ENCODE results near the gene FIS1. TPM values are rescaled to one million over a fixed set of nuclear protein-coding genes. Genes with fewer than 3 reads are reported as not detected.
"Not testable (repeated sequence)": the region's sequence is repeated elsewhere in the genome, so short reads cannot be mapped to it uniquely, and the experiment has no call there.

Gene FIS1
- 100 to 1,000 TPM in 2 of 3 donors, 10 to 100 TPM in 1; 99.9 to 119 (median 105) TPM for total RNA-seq
- total RNA-seq (2013) = 84.1 TPM

- H3K9me3 Mint-ChIP-seq = no peaks in the 10 kb centered on the region
- no peaks in the 10 kb centered on the region for H3K27me3 Mint-ChIP-seq (ENCODE audit: low read depth in 2 of 2)
- DNase-seq (peak; percentile 94 to 96), ATAC-seq (peak; percentile 92 to 98 (median 93))
- WGBS (ENCODE audit: insufficient coverage) = under 1% methylated on average over 45 of the region's 45 CpGs
- Histone ChIP-seq H3K36me3 (ENCODE audit: control insufficient read depth, insufficient read depth, low read length) (peaks cover 14% of the 10 kb centered on the region), H3K4me1 (ENCODE audit: control insufficient read depth, insufficient read depth, low read length) (peaks cover 21% of the 10 kb centered on the region), H3K9me3 (ENCODE audit: control insufficient read depth, insufficient read depth, low read length) (no peaks in the 10 kb centered on the region), H3K27ac (ENCODE audit: low read length) (peak within 1 kb of the TSS; percentile 89), H3K27me3 (ENCODE audit: control insufficient read depth, insufficient read depth, low read length) (no peaks in the 10 kb centered on the region), H3K4me3 (ENCODE audit: low read length) (peak within 1 kb of the TSS; percentile 83)
- H3K27ac Mint-ChIP-seq = peak within 1 kb of the TSS; percentile 95 to 99
- no peaks in the 10 kb centered on the region for H3K36me3 Mint-ChIP-seq
- H3K4me1 Mint-ChIP-seq = peaks cover 22 to 33% of the 10 kb centered on the region in 2 donors
- intact Hi-C loops (cut with micrococcal nuclease) = loop anchor here (1.0 to 2.0 kb wide), 4 partner anchors 8 to 100 kb away; partner anchors contain the start of genes IFT22 and PLOD3
- H3K4me3 Mint-ChIP-seq = peak within 1 kb of the TSS; percentile 98
- peak; percentile 55 for TF ChIP-seq CTCF (IDR thresholded peaks at IDR 0.05)
Measured at GRCh38 chr7:101244375-101245146, at the start of gene FIS1. Gene FIS1, minus strand, starts transcription at chr7:101245081. Its CDS starts 77 bp downstream, at chr7:101245004.

GRCh38 chr7:101294039-101294831 lies 49.4 kb upstream of the FIS1 start:
- ATAC-seq (no peak), DNase-seq (no peak)
- no peak overlapping the region for H3K27ac ChIP-seq (ENCODE audit: low read length)
- no peaks in the 10 kb centered on the region for H3K9me3 ChIP-seq (ENCODE audit: control insufficient read depth, insufficient read depth, low read length)
- H3K27me3 ChIP-seq (ENCODE audit: control insufficient read depth, insufficient read depth, low read length) = peaks cover 14% of the 10 kb centered on the region
- no peaks in the 10 kb centered on the region for H3K36me3 Mint-ChIP-seq
- no peak overlapping the region for H3K27ac Mint-ChIP-seq
- no peak overlapping the region for H3K4me3 ChIP-seq (ENCODE audit: low read length)
- H3K4me1 Mint-ChIP-seq = peaks cover 8 to 13% of the 10 kb centered on the region in 2 donors
- no peak overlapping the region for H3K4me3 Mint-ChIP-seq
- H3K9me3 Mint-ChIP-seq = no peaks in the 10 kb centered on the region
- H3K36me3 ChIP-seq (ENCODE audit: control insufficient read depth, insufficient read depth, low read length) = no peaks in the 10 kb centered on the region
- intact Hi-C loops (cut with micrococcal nuclease) = no loop called here
- H3K4me1 ChIP-seq (ENCODE audit: control insufficient read depth, insufficient read depth, low read length) = peaks cover 9% of the 10 kb centered on the region
- peaks cover 31 to 33% of the 10 kb centered on the region in 2 donors for H3K27me3 Mint-ChIP-seq (ENCODE audit: low read depth in 2 of 2)
- TF ChIP-seq CTCF (IDR thresholded peaks at IDR 0.05) = no peak
- WGBS (ENCODE audit: insufficient coverage) = 60% methylated on average over 11 of the region's 12 CpGs

- H3K4me3 Mint-ChIP-seq; H3K9me3 ChIP-seq (ENCODE audit: control insufficient read depth, insufficient read depth, low read length); ATAC-seq; H3K4me3 ChIP-seq (ENCODE audit: low read length); H3K36me3 ChIP-seq (ENCODE audit: control insufficient read depth, insufficient read depth, low read length); H3K27ac Mint-ChIP-seq; intact Hi-C loops (cut with micrococcal nuclease); H3K36me3 Mint-ChIP-seq; DNase-seq; H3K27ac ChIP-seq (ENCODE audit: low read length); H3K9me3 Mint-ChIP-seq; H3K4me1 ChIP-seq (ENCODE audit: control insufficient read depth, insufficient read depth, low read length): not testable (repeated sequence)
- peaks cover 8 to 13% of the 10 kb centered on the region in 2 donors for H3K4me1 Mint-ChIP-seq
- peaks cover 13% of the 10 kb centered on the region for H3K27me3 ChIP-seq (ENCODE audit: control insufficient read depth, insufficient read depth, low read length)
- H3K27me3 Mint-ChIP-seq (ENCODE audit: low read depth in 2 of 2) = peaks cover 30 to 31% of the 10 kb centered on the region in 2 donors
- 60% methylated on average over 13 of the region's 16 CpGs for WGBS (ENCODE audit: insufficient coverage)
Measured at GRCh38 chr7:101293069-101294021, 48.5 kb upstream of the FIS1 start.

- ATAC-seq; DNase-seq; H3K36me3 Mint-ChIP-seq; intact Hi-C loops (cut with micrococcal nuclease); H3K27ac Mint-ChIP-seq; H3K9me3 Mint-ChIP-seq; H3K27ac ChIP-seq (ENCODE audit: low read length); H3K4me3 ChIP-seq (ENCODE audit: low read length); H3K4me3 Mint-ChIP-seq; H3K27me3 ChIP-seq (ENCODE audit: control insufficient read depth, insufficient read depth, low read length); H3K9me3 ChIP-seq (ENCODE audit: control insufficient read depth, insufficient read depth, low read length); H3K36me3 ChIP-seq (ENCODE audit: control insufficient read depth, insufficient read depth, low read length); H3K4me1 ChIP-seq (ENCODE audit: control insufficient read depth, insufficient read depth, low read length): not testable (repeated sequence)
- WGBS (ENCODE audit: insufficient coverage) = 84% methylated on average over 5 of the region's 5 CpGs
- peaks cover 25 to 26% of the 10 kb centered on the region in 2 donors for H3K27me3 Mint-ChIP-seq (ENCODE audit: low read depth in 2 of 2)
- H3K4me1 Mint-ChIP-seq = peaks cover 8 to 13% of the 10 kb centered on the region in 2 donors
Measured at GRCh38 chr7:101292566-101292965, 47.7 kb upstream of the FIS1 start.
